ENCODE data around the gene EPN2. TPM values are rescaled to one million over a fixed set of nuclear protein-coding genes. Genes with fewer than 3 reads are reported as not detected.

Gene EPN2
- total RNA-seq, 2 experiments from 2014 or later: 11.9 to 12.3 TPM

- ChIA-PET POLR2A (interaction anchor here (0.7 to 2.5 kb wide), 9 partner anchors 12 to 601 kb away, joined by 3 to 58 read pairs (median 4); partner anchors contain the start of genes AKAP10 and B9D1), CTCF (interaction anchor here (1.9 kb wide), 1 partner anchor 14 kb away, joined by 62 read pairs; the partner anchor contains the start of gene B9D1)
- Mint-ChIP-seq H3K27me3 (no peaks in the 10 kb centered on the region), H3K27ac (peak overlapping the region; percentile 90), H3K9me3 (no peaks in the 10 kb centered on the region), H3K4me3 (peak overlapping the region; percentile 100), H3K36me3 (ENCODE audit: low read depth) (peaks cover 36% of the 10 kb centered on the region), H3K4me1 (ENCODE audit: low read depth) (peaks cover 16% of the 10 kb centered on the region)
- TF ChIP-seq, protein P1, sequence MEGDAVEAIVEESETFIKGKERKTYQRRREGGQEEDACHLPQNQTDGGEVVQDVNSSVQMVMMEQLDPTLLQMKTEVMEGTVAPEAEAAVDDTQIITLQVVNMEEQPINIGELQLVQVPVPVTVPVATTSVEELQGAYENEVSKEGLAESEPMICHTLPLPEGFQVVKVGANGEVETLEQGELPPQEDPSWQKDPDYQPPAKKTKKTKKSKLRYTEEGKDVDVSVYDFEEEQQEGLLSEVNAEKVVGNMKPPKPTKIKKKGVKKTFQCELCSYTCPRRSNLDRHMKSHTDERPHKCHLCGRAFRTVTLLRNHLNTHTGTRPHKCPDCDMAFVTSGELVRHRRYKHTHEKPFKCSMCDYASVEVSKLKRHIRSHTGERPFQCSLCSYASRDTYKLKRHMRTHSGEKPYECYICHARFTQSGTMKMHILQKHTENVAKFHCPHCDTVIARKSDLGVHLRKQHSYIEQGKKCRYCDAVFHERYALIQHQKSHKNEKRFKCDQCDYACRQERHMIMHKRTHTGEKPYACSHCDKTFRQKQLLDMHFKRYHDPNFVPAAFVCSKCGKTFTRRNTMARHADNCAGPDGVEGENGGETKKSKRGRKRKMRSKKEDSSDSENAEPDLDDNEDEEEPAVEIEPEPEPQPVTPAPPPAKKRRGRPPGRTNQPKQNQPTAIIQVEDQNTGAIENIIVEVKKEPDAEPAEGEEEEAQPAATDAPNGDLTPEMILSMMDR (IDR thresholded peaks at IDR 0.05): no peak
- Histone ChIP-seq H3K36me3 (ENCODE audit: insufficient read depth, low read length) (peaks cover 17% of the 10 kb centered on the region), H3K4me3 (ENCODE audit: low read length) (peak overlapping the region; percentile 100), H3K27ac (ENCODE audit: low read depth in 1 of 2, low read length in 2 of 2) (peak overlapping the region in 1 of 2 donors; percentile 93), H3K27me3 (ENCODE audit: control insufficient read depth in 1 of 2, insufficient read depth in 2 of 2, low read length in 2 of 2) (no peaks in the 10 kb centered on the region), H3K4me1 (ENCODE audit: insufficient read depth, low read length) (peaks cover 40% of the 10 kb centered on the region), H3K9me3 (ENCODE audit: control insufficient read depth in 1 of 2, insufficient read depth in 1 of 2, low read length in 2 of 2) (peaks cover 0 to 5% of the 10 kb centered on the region in 2 experiments)
- intact Hi-C loops (cut with DNase I, micrococcal nuclease): loop anchor here (1.0 to 5.0 kb wide), 6 partner anchors 14 to 395 kb away; partner anchors contain the start of gene ALDH3A2 (in 1 of the 2)
- ATAC-seq (ENCODE audit: poor library complexity): no peak
- peak in 2 of 14 experiments; percentile 40 to 44 for DNase-seq
Observed at GRCh38 chr17:19376811-19377210, 139.6 kb downstream of the EPN2 start.

DNA sequence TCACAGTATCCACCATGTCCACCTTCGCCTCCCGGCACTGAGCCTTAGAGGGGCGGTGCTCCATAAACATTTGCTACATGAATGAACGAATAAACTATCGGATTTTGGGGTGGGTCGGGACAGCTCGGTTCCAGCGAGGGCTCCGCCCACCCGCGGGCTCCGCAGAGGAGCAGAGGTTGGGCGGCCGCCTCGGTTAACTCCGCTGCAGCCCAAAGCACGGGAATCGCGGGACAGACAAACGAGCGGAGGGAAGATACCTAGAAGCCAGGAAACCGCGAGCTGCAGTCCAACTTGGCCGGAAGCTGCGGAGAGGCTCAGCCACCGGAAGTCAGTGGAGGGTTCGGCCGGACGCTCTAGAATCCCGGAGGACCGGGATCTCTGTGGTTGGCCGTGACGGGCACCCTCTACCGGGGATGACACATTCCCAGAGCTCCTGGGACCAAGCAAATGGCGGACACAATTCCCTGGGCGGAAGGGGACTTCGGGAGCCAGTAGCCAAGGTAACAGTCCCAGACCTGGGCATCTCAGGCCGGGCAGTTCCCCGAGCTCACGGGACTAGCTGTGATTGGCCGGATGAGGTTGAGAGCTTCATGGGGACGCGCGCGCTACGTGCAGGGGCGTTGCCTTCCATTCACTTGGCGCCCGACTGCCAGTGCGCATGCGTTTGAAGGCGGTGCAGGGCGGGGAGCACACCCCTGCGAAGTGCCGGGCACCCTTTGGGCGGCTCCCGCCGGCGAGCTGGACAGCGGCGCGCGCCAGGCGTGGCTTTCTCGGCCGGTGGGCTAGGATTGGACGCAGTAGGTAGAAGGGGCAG is 140.6 kb downstream of the EPN2 start:
- Mint-ChIP-seq H3K4me3 (peak overlapping the region; percentile 100), H3K4me1 (ENCODE audit: low read depth) (peaks cover 11% of the 10 kb centered on the region), H3K27me3 (no peaks in the 10 kb centered on the region), H3K36me3 (ENCODE audit: low read depth) (peaks cover 36% of the 10 kb centered on the region), H3K9me3 (no peaks in the 10 kb centered on the region), H3K27ac (peak overlapping the region; percentile 90)
- Histone ChIP-seq H3K27ac (ENCODE audit: low read depth in 1 of 2, low read length in 2 of 2) (peak overlapping the region; percentile 75 to 93), H3K27me3 (ENCODE audit: control insufficient read depth in 1 of 2, insufficient read depth in 2 of 2, low read length in 2 of 2) (no peaks in the 10 kb centered on the region), H3K4me3 (ENCODE audit: low read length) (peak overlapping the region; percentile 100), H3K36me3 (ENCODE audit: insufficient read depth, low read length) (peaks cover 22% of the 10 kb centered on the region), H3K4me1 (ENCODE audit: insufficient read depth, low read length) (peaks cover 30% of the 10 kb centered on the region), H3K9me3 (ENCODE audit: control insufficient read depth in 1 of 2, insufficient read depth in 1 of 2, low read length in 2 of 2) (peaks cover 0 to 5% of the 10 kb centered on the region in 2 experiments)
- DNase-seq (peak; percentile 83 to 98 (median 90)), ATAC-seq (ENCODE audit: poor library complexity) (peak; percentile 87)
- POLR2A ChIA-PET: interaction anchor here (0.5 to 2.5 kb wide), 20 partner anchors 9 to 1419 kb away, joined by 3 to 58 read pairs (median 5); partner anchors contain the start of genes AKAP10, ALDH3A2, ALKBH5 and B9D1
- CTCF ChIA-PET: interaction anchor here (0.8 to 1.9 kb wide), 3 partner anchors 15 to 367 kb away, joined by 3 to 62 read pairs (median 5); partner anchors contain the start of gene B9D1
- intact Hi-C loops (cut with DNase I, micrococcal nuclease): loop anchor here (1.0 to 5.0 kb wide), 6 partner anchors 16 to 394 kb away; partner anchors contain the start of genes ALDH3A2 (in 1 of the 2) and B9D1 (in 1 of the 2)
- TF ChIP-seq, protein P1 (IDR thresholded peaks at IDR 0.05): no peak
